ENCODE measurements around the gene ADIRF. TPM values are rescaled to one million over a fixed set of nuclear protein-coding genes. Genes with fewer than 3 reads are reported as not detected.
"Not testable (repeated sequence)": the region's sequence is repeated elsewhere in the genome, so short reads cannot be mapped to it uniquely, and the experiment has no call there.

ADIRF gene
- total RNA-seq, 2 donors from 2014 or later, result 113 to 115 TPM

- H3K4me3 ChIP-seq, result no peak overlapping the region
- DNase-seq (no peak), ATAC-seq (no peak)
- H3K36me3 ChIP-seq (replicated peaks in 1 of 2; ENCODE audit: insufficient read depth in 1 of 2, low read depth in 2 of 2), result no peaks in the 10 kb centered on the region
- H3K4me1 ChIP-seq, result peaks cover 21% of the 10 kb centered on the region
- no peaks in the 10 kb centered on the region for H3K27me3 ChIP-seq
- 95 to 96% methylated on average over 5 of the region's 5 CpGs for WGBS, 2 donors
- H3K27ac ChIP-seq, result no peak overlapping the region
- no peaks in the 10 kb centered on the region for H3K9me3 ChIP-seq
- TF ChIP-seq CTCF (IDR thresholded peaks at IDR 0.05) (no peak), POLR2A (IDR thresholded peaks at IDR 0.05) (no peak)
- intact Hi-C loops (cut with DNase I), result no loop called here
These were observed 8.2 kb downstream of the ADIRF start for GRCh38 chr10:86976362-86977056.

GRCh38 chr10:86978457-86978856 is 10.2 kb downstream of the ADIRF start:
- intact Hi-C loops (cut with DNase I); DNase-seq; H3K36me3 ChIP-seq (replicated peaks in 1 of 2; ENCODE audit: insufficient read depth in 1 of 2, low read depth in 2 of 2): not testable (repeated sequence)

GRCh38 chr10:86979296-86979818 is 11.1 kb downstream of the ADIRF start:
- no peak for DNase-seq
- Histone ChIP-seq H3K27me3 (no peaks in the 10 kb centered on the region), H3K36me3 (replicated peaks in 1 of 2; ENCODE audit: insufficient read depth in 1 of 2, low read depth in 2 of 2) (no peaks in the 10 kb centered on the region), H3K9me3 (no peaks in the 10 kb centered on the region), H3K4me1 (peaks cover 12% of the 10 kb centered on the region), H3K4me3 (no peak overlapping the region), H3K27ac (peak overlapping the region in 1 of 4 donors; percentile 12)
- intact Hi-C loops (cut with DNase I), result no loop called here
- ATAC-seq, result no peak
- TF ChIP-seq POLR2A (IDR thresholded peaks at IDR 0.05), result no peak
- no peak for TF ChIP-seq CTCF (IDR thresholded peaks at IDR 0.05)
- WGBS, 2 donors, result 78 to 81% methylated on average over 4 of the region's 4 CpGs

More at GRCh38 chr10:86978457-86978856, 10.2 kb downstream of the ADIRF start:
- WGBS, 2 donors, result 81 to 93% methylated on average over 3 of the region's 3 CpGs
- not testable (repeated sequence) for H3K9me3 ChIP-seq, H3K4me3 ChIP-seq, ATAC-seq, H3K27me3 ChIP-seq, H3K27ac ChIP-seq
- peaks cover 12% of the 10 kb centered on the region for H3K4me1 ChIP-seq

GRCh38 chr10:86979977-86980448 is 11.7 kb downstream of the ADIRF start:
- Histone ChIP-seq H3K9me3 (no peaks in the 10 kb centered on the region), H3K36me3 (replicated peaks in 1 of 2; ENCODE audit: insufficient read depth in 1 of 2, low read depth in 2 of 2) (no peaks in the 10 kb centered on the region), H3K27me3 (no peaks in the 10 kb centered on the region), H3K4me1 (peaks cover 12% of the 10 kb centered on the region), H3K27ac (peak overlapping the region in 1 of 4 donors; percentile 45), H3K4me3 (no peak overlapping the region)
- no peak for TF ChIP-seq POLR2A (IDR thresholded peaks at IDR 0.05)
- no peak for TF ChIP-seq CTCF (IDR thresholded peaks at IDR 0.05)
- DNase-seq (peak in 1 of 4 donors; percentile 39), ATAC-seq (peak; percentile 66)
- intact Hi-C loops (cut with DNase I), result no loop called here
- 8 to 15% methylated on average over 3 of the region's 3 CpGs for WGBS, 2 donors

- H3K27me3 ChIP-seq; intact Hi-C loops (cut with DNase I); H3K4me3 ChIP-seq; H3K36me3 ChIP-seq (replicated peaks in 1 of 2; ENCODE audit: insufficient read depth in 1 of 2, low read depth in 2 of 2); DNase-seq; H3K9me3 ChIP-seq; ATAC-seq; H3K27ac ChIP-seq: not testable (repeated sequence)
- WGBS, 2 donors, result 75 to 80% methylated on average over 6 of the region's 6 CpGs
- H3K4me1 ChIP-seq, result peaks cover 12% of the 10 kb centered on the region
These were observed 12.7 kb downstream of the ADIRF start for GRCh38 chr10:86981020-86981419.
